GM23338 (cell line): ENCODE results near the gene MYMX. TPM values are rescaled to one million over a fixed set of nuclear protein-coding genes. Genes with fewer than 3 reads are reported as not detected.
"Not testable (repeated sequence)": the region's sequence is repeated elsewhere in the genome, so short reads cannot be mapped to it uniquely, and the experiment has no call there.

Experiments used
- ATAC-seq: fragments of 200-7000 bp; cut with Tn5 transposase; 3 replicates; pipeline ENCODE4 v1.9.1; 2020
- DNase-seq: peaks from one replicate; pipeline ENCODE4 v3.0.0-alpha.2; 2015; ENCODE audit warnings: low spot score
- H2AFZ ChIP-seq: fragments of 200-600 bp; sonication (generic); 2 replicates; pipeline ENCODE4 v1.8.0; 2016; ENCODE audit warnings: antibody characterized with exemption, mild to moderate bottlenecking, moderate library complexity
- H3F3A ChIP-seq: fragments of 200-600 bp; sonication (generic); replicated peaks from 2 replicates; pipeline ENCODE4 v1.8.0; 2017; ENCODE audit warnings: antibody characterized with exemption, mixed run types, low read depth
- H3K27ac ChIP-seq: fragments of 200-600 bp; sonication (generic); 2 replicates; pipeline ENCODE4 v1.6.1; 2016; ENCODE audit warnings: low read depth
- H3K27me3 ChIP-seq: fragments of 200-600 bp; sonication (generic); 2 replicates; pipeline ENCODE4 v1.8.0; 2016; ENCODE audit warnings: mild to moderate bottlenecking, mixed run types, moderate library complexity; ENCODE audit not compliant: insufficient read depth
- H3K36me3 ChIP-seq: fragments of 200-600 bp; sonication (generic); 2 replicates; pipeline ENCODE4 v1.8.0; 2016; ENCODE audit warnings: mild to moderate bottlenecking; ENCODE audit not compliant: insufficient read depth
- H3K4me1 ChIP-seq: fragments of 200-600 bp; sonication (generic); 2 replicates; pipeline ENCODE4 v1.8.0; 2016; ENCODE audit warnings: mild to moderate bottlenecking, moderate library complexity; ENCODE audit not compliant: insufficient read depth
- H3K4me2 ChIP-seq: fragments of 200-600 bp; sonication (generic); 2 replicates; pipeline ENCODE4 v1.7.1; 2017; ENCODE audit warnings: mixed run types
- H3K4me3 ChIP-seq: fragments of 200-600 bp; sonication (generic); 2 replicates; pipeline ENCODE4 v1.6.1; 2016; ENCODE audit warnings: mixed run types
- H3K79me2 ChIP-seq: fragments of 200-600 bp; sonication (generic); replicated peaks from 2 replicates; pipeline ENCODE4 v1.8.0; 2017; ENCODE audit warnings: mild to moderate bottlenecking; ENCODE audit not compliant: insufficient read depth
- H3K9me2 ChIP-seq: fragments of 200-600 bp; sonication (generic); 2 replicates; pipeline ENCODE4 v1.8.0; 2017; ENCODE audit not compliant: insufficient read depth
- H4K20me1 ChIP-seq: fragments of 200-600 bp; sonication (generic); replicated peaks from 2 replicates; pipeline ENCODE4 v1.8.0; 2017; ENCODE audit warnings: mild to moderate bottlenecking; ENCODE audit not compliant: insufficient read depth
- H3K27ac Mint-ChIP-seq: 2 replicates; pipeline ENCODE4 v1.8.0; 2020; ENCODE audit warnings: inconsistent platforms, mild to moderate bottlenecking, moderate library complexity, mixed read lengths
- H3K27me3 Mint-ChIP-seq: 3 replicates; pipeline ENCODE4 v1.8.0; 2022; ENCODE audit warnings: low read depth, mild to moderate bottlenecking, moderate library complexity, mixed read lengths, inconsistent platforms; ENCODE audit not compliant: insufficient read depth, poor library complexity
- H3K36me3 Mint-ChIP-seq: 3 replicates; pipeline ENCODE4 v1.8.0; 2021; ENCODE audit warnings: low read depth, mild to moderate bottlenecking, inconsistent platforms, moderate library complexity, mixed read lengths
- H3K4me1 Mint-ChIP-seq: 3 replicates; pipeline ENCODE4 v1.8.0; 2020; ENCODE audit warnings: mild to moderate bottlenecking, inconsistent platforms, mixed read lengths
- H3K4me3 Mint-ChIP-seq: 3 replicates; pipeline ENCODE4 v1.8.0; 2021; ENCODE audit warnings: moderate library complexity, mild to moderate bottlenecking, inconsistent platforms, mixed read lengths
- H3K9me3 Mint-ChIP-seq: 3 replicates; pipeline ENCODE4 v1.8.0; 2020; ENCODE audit warnings: moderate library complexity, mild to moderate bottlenecking, inconsistent platforms, mixed read lengths
- NANOG ChIP-seq: IDR thresholded peaks from 2 replicates; pipeline ENCODE4 v1.6.1; 2016; ENCODE audit warnings: antibody characterized with exemption, borderline replicate concordance
- POLR2AphosphoS5 ChIP-seq: IDR thresholded peaks from 2 replicates; pipeline ENCODE4 v1.6.1; 2016; ENCODE audit warnings: antibody characterized with exemption, low read depth
- REST ChIP-seq: IDR thresholded peaks from one replicate; pipeline ENCODE4 v1.6.1; 2018; ENCODE audit warnings: antibody characterized with exemption; ENCODE audit not compliant: unreplicated experiment
- ZNF114 ChIP-seq: fragments of 250-450 bp; sonication (Bioruptor Pico); IDR thresholded peaks from 2 replicates; pipeline ENCODE4 v1.5.0; 2020; ENCODE audit warnings: mild to moderate bottlenecking, moderate library complexity
- ZNF331 ChIP-seq: fragments of 250-450 bp; sonication (Bioruptor Pico); IDR thresholded peaks from 2 replicates; pipeline ENCODE4 v1.5.0; 2020; ENCODE audit warnings: low read depth, mild to moderate bottlenecking, moderate library complexity
- ZNF462 ChIP-seq: fragments of 250-450 bp; sonication (Bioruptor Pico); IDR thresholded peaks from 2 replicates; pipeline ENCODE4 v1.5.0; 2020; ENCODE audit warnings: mild to moderate bottlenecking, moderate library complexity
- polyA plus RNA-seq: library from polyadenylated mRNA; unstranded; fragments of >200 nt; fragmentation: Nextera tagmentation; extraction: Ambion mirVana; gene quantifications from 2 replicates; pipeline ENCODE4 v1.2.1, GENCODE V29; 2016
- total RNA-seq: library from RNA; depleted of rRNA; stranded (reverse); fragments of >200 nt; shearing (Covaris generic); gene quantifications from 2 replicates; pipeline ENCODE4 v1.2.3, GENCODE V29; 2014

Gene MYMX
- total and polyA plus RNA-seq, 2 experiments from 2014 or later: 2.8 to 7.1 TPM

- TF ChIP-seq ZNF462 (CRISPR knock-in tag): no peak
These were observed 35.8 kb upstream of the MYMX start (continued) for GRCh38 chr6:44180886-44181285.

- not testable (repeated sequence) for H3K36me3 ChIP-seq, H3K27ac ChIP-seq, H3K9me2 ChIP-seq, H3K27ac Mint-ChIP-seq, H3K27me3 ChIP-seq, H3K9me3 Mint-ChIP-seq, H3K36me3 Mint-ChIP-seq, H3K4me3 ChIP-seq, H3K4me2 ChIP-seq, H2AFZ ChIP-seq, H3K79me2 ChIP-seq, H4K20me1 ChIP-seq, H3K4me3 Mint-ChIP-seq, H3F3A ChIP-seq, DNase-seq, ATAC-seq
- Mint-ChIP-seq H3K4me1 (peaks cover 31% of the 10 kb centered on the region), H3K27me3 (peaks cover 21% of the 10 kb centered on the region)
- H3K4me1 ChIP-seq: peaks cover 12% of the 10 kb centered on the region
These were observed 34.9 kb upstream of the MYMX start for GRCh38 chr6:44181784-44182183.

- Mint-ChIP-seq H3K27ac (no peak overlapping the region), H3K4me3 (no peak overlapping the region), H3K36me3 (no peaks in the 10 kb centered on the region), H3K9me3 (no peaks in the 10 kb centered on the region), H3K4me1 (peaks cover 28% of the 10 kb centered on the region), H3K27me3 (peaks cover 18% of the 10 kb centered on the region)
- Histone ChIP-seq H2AFZ (no peak overlapping the region), H3K27me3 (no peaks in the 10 kb centered on the region), H4K20me1 (no peaks in the 10 kb centered on the region), H3K27ac (no peak overlapping the region), H3K36me3 (no peaks in the 10 kb centered on the region), H3K79me2 (no peaks in the 10 kb centered on the region), H3K4me2 (no peak overlapping the region), H3K9me2 (no peaks in the 10 kb centered on the region), H3K4me3 (no peak overlapping the region), H3K4me1 (peaks cover 12% of the 10 kb centered on the region), H3F3A (0 out of 2 replicates have a peak, but pooled peaks cover 2% of the 10 kb centered on the region)
- ATAC-seq (no peak), DNase-seq (no peak)
- TF ChIP-seq ZNF114 (CRISPR knock-in tag) (no peak), ZNF331 (no peak), REST (no peak), POLR2AphosphoS5 (no peak), NANOG (no peak)
These were observed 33.8 kb upstream of the MYMX start for GRCh38 chr6:44182911-44183390.
